ENCODE results near the gene EIF4E3. TPM values are rescaled to one million over a fixed set of nuclear protein-coding genes. Genes with fewer than 3 reads are reported as not detected.

EIF4E3 gene
- total and polyA plus RNA-seq, 3 donors from 2014 or later: 10.4 to 17.4 (median 15.4) TPM

DNA sequence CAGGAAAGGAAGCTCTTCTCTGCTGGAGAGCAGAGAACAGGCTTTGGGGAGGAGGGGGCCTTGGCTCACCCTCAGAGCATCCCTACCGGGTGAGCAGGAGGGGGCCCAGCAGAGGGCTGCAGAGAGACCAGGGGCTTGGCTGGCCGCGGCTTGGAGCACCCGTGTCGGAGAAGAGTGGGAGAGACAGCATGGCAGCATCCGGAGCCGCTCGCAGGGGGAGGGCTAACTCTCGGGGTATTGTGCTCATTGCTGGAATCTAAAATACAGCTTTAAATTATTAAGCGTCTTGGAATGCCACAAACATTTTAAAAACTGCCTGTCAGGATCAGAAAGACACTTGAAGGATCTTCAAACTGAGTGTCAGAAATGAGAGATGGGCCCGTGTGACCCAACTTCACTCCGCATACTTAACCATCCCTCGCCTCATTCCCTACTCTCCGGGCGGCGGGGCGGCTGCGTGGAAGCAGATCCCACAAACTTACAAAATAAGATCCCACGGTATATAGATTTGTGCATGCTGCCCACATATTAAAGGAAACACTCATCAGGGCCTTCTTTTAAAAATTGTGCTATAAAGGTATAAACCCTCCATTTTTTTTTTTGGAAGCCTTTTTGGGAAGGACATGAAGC lies 53.9 kb downstream of the EIF4E3 start:
- no peaks in the 10 kb centered on the region for H3K9me3 ChIP-seq
- no peak overlapping the region for H3K27ac ChIP-seq
- TF ChIP-seq POLR2A (IDR thresholded peaks at IDR 0.05): no peak
- TF ChIP-seq, protein P1, sequence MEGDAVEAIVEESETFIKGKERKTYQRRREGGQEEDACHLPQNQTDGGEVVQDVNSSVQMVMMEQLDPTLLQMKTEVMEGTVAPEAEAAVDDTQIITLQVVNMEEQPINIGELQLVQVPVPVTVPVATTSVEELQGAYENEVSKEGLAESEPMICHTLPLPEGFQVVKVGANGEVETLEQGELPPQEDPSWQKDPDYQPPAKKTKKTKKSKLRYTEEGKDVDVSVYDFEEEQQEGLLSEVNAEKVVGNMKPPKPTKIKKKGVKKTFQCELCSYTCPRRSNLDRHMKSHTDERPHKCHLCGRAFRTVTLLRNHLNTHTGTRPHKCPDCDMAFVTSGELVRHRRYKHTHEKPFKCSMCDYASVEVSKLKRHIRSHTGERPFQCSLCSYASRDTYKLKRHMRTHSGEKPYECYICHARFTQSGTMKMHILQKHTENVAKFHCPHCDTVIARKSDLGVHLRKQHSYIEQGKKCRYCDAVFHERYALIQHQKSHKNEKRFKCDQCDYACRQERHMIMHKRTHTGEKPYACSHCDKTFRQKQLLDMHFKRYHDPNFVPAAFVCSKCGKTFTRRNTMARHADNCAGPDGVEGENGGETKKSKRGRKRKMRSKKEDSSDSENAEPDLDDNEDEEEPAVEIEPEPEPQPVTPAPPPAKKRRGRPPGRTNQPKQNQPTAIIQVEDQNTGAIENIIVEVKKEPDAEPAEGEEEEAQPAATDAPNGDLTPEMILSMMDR (IDR thresholded peaks at IDR 0.05): no peak
- H3K4me1 ChIP-seq: peaks cover 3% of the 10 kb centered on the region
- intact Hi-C loops (cut with DNase I; ENCODE audit: low total_unique reads): no loop called here
- H3K4me3 ChIP-seq: no peak overlapping the region
- no peak for DNase-seq
- no peaks in the 10 kb centered on the region for H3K27me3 ChIP-seq
- no peaks in the 10 kb centered on the region for H3K36me3 ChIP-seq (ENCODE audit: low read depth, missing control alignments)
- 55 to 76% methylated on average over 19 of the region's 19 CpGs for WGBS, 2 donors

DNA sequence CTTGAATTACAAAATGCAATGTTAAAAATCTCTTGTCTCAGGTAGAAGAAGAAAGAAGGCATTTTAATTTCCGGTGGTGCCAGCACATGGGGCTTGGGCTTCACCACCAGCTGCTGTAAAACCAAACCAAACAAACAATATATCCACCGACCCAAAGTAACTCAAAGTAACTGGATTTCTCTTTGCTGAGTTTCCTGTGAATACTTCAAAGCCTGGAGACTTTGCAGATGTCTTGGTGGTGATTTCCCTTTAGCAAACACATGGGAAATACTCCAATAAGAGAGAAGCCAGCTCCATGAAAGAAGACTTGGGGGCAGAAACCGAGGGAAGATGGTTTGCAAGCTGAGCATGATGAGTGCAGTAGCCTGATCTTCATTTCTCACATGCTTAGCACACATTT lies 62.6 kb downstream of the EIF4E3 start:
- intact Hi-C loops (cut with DNase I; ENCODE audit: low total_unique reads): no loop called here
- DNase-seq: no peak
- WGBS, 2 donors: 78 to 82% methylated on average over 3 of the region's 3 CpGs

DNA sequence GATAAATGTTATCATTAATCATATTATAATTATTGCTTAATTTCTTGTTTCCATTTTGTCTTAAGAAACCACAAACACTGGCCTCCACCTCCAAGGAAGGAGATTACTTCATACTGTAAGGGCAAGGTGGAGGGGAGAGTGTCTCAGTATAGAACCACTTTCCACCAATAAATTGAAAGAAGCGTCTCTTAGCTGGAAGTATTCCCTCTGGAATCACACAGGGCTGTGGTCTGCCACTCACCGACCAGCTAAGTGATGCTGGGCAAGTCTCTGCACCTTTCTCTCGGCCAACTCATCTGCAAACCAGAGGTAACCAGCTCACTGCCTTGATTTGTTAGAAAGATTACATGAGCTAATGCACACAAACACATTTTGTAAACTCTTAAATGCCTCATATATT lies 63.1 kb downstream of the EIF4E3 start:
- Histone ChIP-seq H3K4me1 (no peaks in the 10 kb centered on the region), H3K9me3 (no peaks in the 10 kb centered on the region), H3K36me3 (ENCODE audit: low read depth, missing control alignments) (no peaks in the 10 kb centered on the region), H3K4me3 (no peak overlapping the region), H3K27me3 (no peaks in the 10 kb centered on the region), H3K27ac (no peak overlapping the region)
- WGBS, 2 donors: 94 to 95% methylated on average over 3 of the region's 3 CpGs
- intact Hi-C loops (cut with DNase I; ENCODE audit: low total_unique reads): no loop called here
- TF ChIP-seq, protein P1 (IDR thresholded peaks at IDR 0.05): no peak
- TF ChIP-seq POLR2A (IDR thresholded peaks at IDR 0.05): no peak
- no peak for DNase-seq

More for the DNA sequence above, 62.6 kb downstream of the EIF4E3 start:
- H3K9me3 ChIP-seq: no peaks in the 10 kb centered on the region
- no peaks in the 10 kb centered on the region for H3K4me1 ChIP-seq
- no peaks in the 10 kb centered on the region for H3K27me3 ChIP-seq
- TF ChIP-seq POLR2A (IDR thresholded peaks at IDR 0.05): no peak
- TF ChIP-seq, protein P1 (IDR thresholded peaks at IDR 0.05): no peak
- H3K4me3 ChIP-seq: no peak overlapping the region
- H3K27ac ChIP-seq: no peak overlapping the region
- H3K36me3 ChIP-seq (ENCODE audit: low read depth, missing control alignments): no peaks in the 10 kb centered on the region

DNA sequence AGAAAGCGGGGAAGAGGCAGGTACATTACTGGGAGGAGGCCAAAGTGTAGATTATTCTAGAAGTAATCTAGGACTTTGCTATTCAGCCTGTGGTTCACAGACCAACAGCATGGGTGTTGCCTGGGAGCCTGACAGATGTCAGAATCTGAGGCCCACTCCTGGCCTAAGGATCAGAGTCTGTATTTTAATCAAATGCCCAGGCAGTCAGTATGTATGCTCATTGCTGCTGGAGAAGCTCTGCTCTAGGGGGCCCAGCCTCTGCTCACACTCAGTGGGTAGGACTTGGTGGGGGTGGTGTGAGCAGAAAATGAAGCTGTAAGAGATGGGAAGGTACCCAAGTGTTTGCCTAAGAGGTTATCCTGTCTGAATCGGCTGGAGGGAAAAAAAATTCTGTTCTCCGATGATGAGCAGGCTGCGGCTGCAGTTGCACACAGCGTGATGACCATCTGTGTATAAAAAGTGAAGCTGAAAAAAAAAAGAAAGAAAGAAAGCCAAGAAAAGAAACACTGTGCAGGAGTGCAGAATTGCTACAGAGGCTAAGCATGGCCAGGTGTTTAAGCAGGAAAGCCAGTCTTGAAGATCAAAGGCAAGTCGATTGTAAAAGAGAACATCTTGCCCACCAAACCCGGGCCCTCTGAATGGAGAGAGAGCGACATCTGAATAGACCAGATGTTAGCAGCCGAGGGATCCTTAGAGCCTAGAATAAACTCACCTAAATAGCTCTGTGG lies 65.2 kb downstream of the EIF4E3 start:
- H3K27me3 ChIP-seq: no peaks in the 10 kb centered on the region
- H3K27ac ChIP-seq: no peak overlapping the region
- no peak overlapping the region for H3K4me3 ChIP-seq
- intact Hi-C loops (cut with DNase I; ENCODE audit: low total_unique reads): no loop called here
- no peaks in the 10 kb centered on the region for H3K4me1 ChIP-seq
- WGBS, 2 donors: 63 to 64% methylated on average over 9 of the region's 9 CpGs
- DNase-seq: no peak
- TF ChIP-seq, protein P1 (IDR thresholded peaks at IDR 0.05): no peak
- TF ChIP-seq POLR2A (IDR thresholded peaks at IDR 0.05): no peak
- no peaks in the 10 kb centered on the region for H3K9me3 ChIP-seq
- no peaks in the 10 kb centered on the region for H3K36me3 ChIP-seq (ENCODE audit: low read depth, missing control alignments)

All from testis (tissue), 3 donors.